ENCODE measurements around the gene LPCAT1.

LPCAT1 gene

DNA sequence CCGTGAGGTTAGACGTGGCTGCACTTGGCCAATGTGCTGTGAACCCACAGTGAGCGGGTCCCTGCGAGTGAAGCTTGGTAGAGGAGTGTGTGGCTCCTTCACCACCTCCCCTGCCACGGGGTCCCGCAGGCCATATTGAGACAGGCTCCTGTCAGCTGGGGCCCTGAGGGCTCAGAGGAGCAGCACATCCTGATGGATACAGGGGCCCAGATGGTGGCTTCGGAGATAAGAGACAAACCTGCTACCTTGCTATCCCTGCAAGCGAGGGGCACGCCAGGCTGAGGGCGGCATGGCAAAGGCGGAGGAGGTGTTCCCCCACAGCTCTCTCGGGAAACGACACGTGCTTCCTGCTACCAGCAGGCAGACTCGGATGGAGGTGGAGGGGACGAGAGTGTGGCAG, 111.6 kb downstream of the LPCAT1 start:
- DNase-seq (ENCODE audit: low read depth in 2 of 2): no peak

All from fibroblast of skin of left quadriceps (primary cell).